ENCODE results near the gene EXOC2.

Gene EXOC2

GRCh38 chr6:473356-473755, 219.6 kb downstream of the EXOC2 start:
- DNase-seq (ENCODE audit: low read depth): no peak
- Histone ChIP-seq H3K9ac (ENCODE audit: low read length) (no peak overlapping the region), H3K4me1 (ENCODE audit: control insufficient read depth, insufficient read depth, low read length) (no peaks in the 10 kb centered on the region), H3K9me3 (ENCODE audit: control insufficient read depth, low read length) (no peaks in the 10 kb centered on the region), H3K4me3 (ENCODE audit: low read length) (no peak overlapping the region), H3K36me3 (ENCODE audit: control insufficient read depth, insufficient read depth, low read length, severe bottlenecking) (no peaks in the 10 kb centered on the region), H3K27me3 (replicated peaks; ENCODE audit: control insufficient read depth, insufficient read depth, low read length) (no peaks in the 10 kb centered on the region)

- Histone ChIP-seq H3K4me3 (ENCODE audit: low read length) (no peak overlapping the region), H3K36me3 (ENCODE audit: control insufficient read depth, insufficient read depth, low read length, severe bottlenecking) (peaks cover 4% of the 10 kb centered on the region), H3K27me3 (replicated peaks; ENCODE audit: control insufficient read depth, insufficient read depth, low read length) (peaks cover 2% of the 10 kb centered on the region), H3K4me1 (ENCODE audit: control insufficient read depth, insufficient read depth, low read length) (no peaks in the 10 kb centered on the region), H3K9ac (ENCODE audit: low read length) (no peak overlapping the region), H3K9me3 (ENCODE audit: control insufficient read depth, low read length) (no peaks in the 10 kb centered on the region)
- DNase-seq (ENCODE audit: low read depth): no peak
These were observed 222.0 kb downstream of the EXOC2 start for GRCh38 chr6:470901-471448.

- Histone ChIP-seq H3K9me3 (ENCODE audit: control insufficient read depth, low read length) (no peaks in the 10 kb centered on the region), H3K36me3 (ENCODE audit: control insufficient read depth, insufficient read depth, low read length, severe bottlenecking) (peaks cover 4% of the 10 kb centered on the region), H3K4me1 (ENCODE audit: control insufficient read depth, insufficient read depth, low read length) (no peaks in the 10 kb centered on the region), H3K9ac (ENCODE audit: low read length) (no peak overlapping the region), H3K4me3 (ENCODE audit: low read length) (no peak overlapping the region), H3K27me3 (replicated peaks; ENCODE audit: control insufficient read depth, insufficient read depth, low read length) (peaks cover 6% of the 10 kb centered on the region)
- no peak for DNase-seq (ENCODE audit: low read depth)
These were observed 222.7 kb downstream of the EXOC2 start for GRCh38 chr6:470051-470900.

GRCh38 chr6:467671-468082, 225.3 kb downstream of the EXOC2 start:
- Histone ChIP-seq H3K4me3 (ENCODE audit: low read length) (no peak overlapping the region), H3K9me3 (ENCODE audit: control insufficient read depth, low read length) (no peaks in the 10 kb centered on the region), H3K36me3 (ENCODE audit: control insufficient read depth, insufficient read depth, low read length, severe bottlenecking) (peaks cover 4% of the 10 kb centered on the region), H3K27me3 (replicated peaks; ENCODE audit: control insufficient read depth, insufficient read depth, low read length) (peaks cover 6% of the 10 kb centered on the region), H3K9ac (ENCODE audit: low read length) (no peak overlapping the region), H3K4me1 (ENCODE audit: control insufficient read depth, insufficient read depth, low read length) (no peaks in the 10 kb centered on the region)
- DNase-seq (ENCODE audit: low read depth): no peak

- Histone ChIP-seq H3K27me3 (replicated peaks; ENCODE audit: control insufficient read depth, insufficient read depth, low read length) (peaks cover 6% of the 10 kb centered on the region), H3K9ac (ENCODE audit: low read length) (no peak overlapping the region), H3K4me3 (ENCODE audit: low read length) (no peak overlapping the region), H3K9me3 (ENCODE audit: control insufficient read depth, low read length) (no peaks in the 10 kb centered on the region), H3K36me3 (ENCODE audit: control insufficient read depth, insufficient read depth, low read length, severe bottlenecking) (peaks cover 4% of the 10 kb centered on the region), H3K4me1 (ENCODE audit: control insufficient read depth, insufficient read depth, low read length) (no peaks in the 10 kb centered on the region)
- no peak for DNase-seq (ENCODE audit: low read depth)
These were observed 225.8 kb downstream of the EXOC2 start for GRCh38 chr6:467111-467510.

- H3K27me3 ChIP-seq (replicated peaks; ENCODE audit: control insufficient read depth, insufficient read depth, low read length): peaks cover 6% of the 10 kb centered on the region
- DNase-seq (ENCODE audit: low read depth): no peak
- H3K36me3 ChIP-seq (ENCODE audit: control insufficient read depth, insufficient read depth, low read length, severe bottlenecking): peaks cover 4% of the 10 kb centered on the region
- H3K4me3 ChIP-seq (ENCODE audit: low read length): no peak overlapping the region
- H3K9ac ChIP-seq (ENCODE audit: low read length): no peak overlapping the region
- H3K9me3 ChIP-seq (ENCODE audit: control insufficient read depth, low read length): no peaks in the 10 kb centered on the region
- H3K4me1 ChIP-seq (ENCODE audit: control insufficient read depth, insufficient read depth, low read length): no peaks in the 10 kb centered on the region
These were observed 226.4 kb downstream of the EXOC2 start for GRCh38 chr6:466564-466963.

- no peak overlapping the region for H3K4me3 ChIP-seq (ENCODE audit: low read length)
- no peaks in the 10 kb centered on the region for H3K9me3 ChIP-seq (ENCODE audit: control insufficient read depth, low read length)
- DNase-seq (ENCODE audit: low read depth): no peak
These were observed 227.2 kb downstream of the EXOC2 start for GRCh38 chr6:465531-466348.

GRCh38 chr6:456887-457286, 236.1 kb downstream of the EXOC2 start:
- Histone ChIP-seq H3K4me3 (ENCODE audit: low read length) (no peak overlapping the region), H3K27me3 (replicated peaks; ENCODE audit: control insufficient read depth, insufficient read depth, low read length) (no peaks in the 10 kb centered on the region), H3K9me3 (ENCODE audit: control insufficient read depth, low read length) (peaks cover 10% of the 10 kb centered on the region), H3K36me3 (ENCODE audit: control insufficient read depth, insufficient read depth, low read length, severe bottlenecking) (peaks cover 5% of the 10 kb centered on the region), H3K4me1 (ENCODE audit: control insufficient read depth, insufficient read depth, low read length) (peaks cover 39% of the 10 kb centered on the region), H3K9ac (ENCODE audit: low read length) (no peak overlapping the region)
- DNase-seq (ENCODE audit: low read depth): no peak

More at GRCh38 chr6:465531-466348, 227.2 kb downstream of the EXOC2 start:
- peaks cover 6% of the 10 kb centered on the region for H3K27me3 ChIP-seq (replicated peaks; ENCODE audit: control insufficient read depth, insufficient read depth, low read length)
- H3K4me1 ChIP-seq (ENCODE audit: control insufficient read depth, insufficient read depth, low read length): no peaks in the 10 kb centered on the region
- no peak overlapping the region for H3K9ac ChIP-seq (ENCODE audit: low read length)
- peaks cover 4% of the 10 kb centered on the region for H3K36me3 ChIP-seq (ENCODE audit: control insufficient read depth, insufficient read depth, low read length, severe bottlenecking)

- Histone ChIP-seq H3K36me3 (ENCODE audit: control insufficient read depth, insufficient read depth, low read length, severe bottlenecking) (peaks cover 5% of the 10 kb centered on the region), H3K4me3 (ENCODE audit: low read length) (no peak overlapping the region), H3K27me3 (replicated peaks; ENCODE audit: control insufficient read depth, insufficient read depth, low read length) (no peaks in the 10 kb centered on the region), H3K9me3 (ENCODE audit: control insufficient read depth, low read length) (peaks cover 10% of the 10 kb centered on the region), H3K4me1 (ENCODE audit: control insufficient read depth, insufficient read depth, low read length) (peaks cover 44% of the 10 kb centered on the region), H3K9ac (ENCODE audit: low read length) (no peak overlapping the region)
- no peak for DNase-seq (ENCODE audit: low read depth)
These were observed 236.5 kb downstream of the EXOC2 start for GRCh38 chr6:456358-456867.

- Histone ChIP-seq H3K36me3 (ENCODE audit: control insufficient read depth, insufficient read depth, low read length, severe bottlenecking) (peaks cover 5% of the 10 kb centered on the region), H3K27me3 (replicated peaks; ENCODE audit: control insufficient read depth, insufficient read depth, low read length) (no peaks in the 10 kb centered on the region), H3K4me1 (ENCODE audit: control insufficient read depth, insufficient read depth, low read length) (peaks cover 44% of the 10 kb centered on the region), H3K9ac (ENCODE audit: low read length) (no peak overlapping the region), H3K4me3 (ENCODE audit: low read length) (no peak overlapping the region), H3K9me3 (ENCODE audit: control insufficient read depth, low read length) (peaks cover 10% of the 10 kb centered on the region)
- no peak for DNase-seq (ENCODE audit: low read depth)
These were observed 237.1 kb downstream of the EXOC2 start for GRCh38 chr6:455835-456234.

GRCh38 chr6:455006-455585, 237.8 kb downstream of the EXOC2 start:
- Histone ChIP-seq H3K4me3 (ENCODE audit: low read length) (peak overlapping the region; percentile 80), H3K9me3 (ENCODE audit: control insufficient read depth, low read length) (peaks cover 10% of the 10 kb centered on the region), H3K36me3 (ENCODE audit: control insufficient read depth, insufficient read depth, low read length, severe bottlenecking) (peaks cover 5% of the 10 kb centered on the region), H3K9ac (ENCODE audit: low read length) (peak overlapping the region; percentile 80), H3K4me1 (ENCODE audit: control insufficient read depth, insufficient read depth, low read length) (peaks cover 40% of the 10 kb centered on the region), H3K27me3 (replicated peaks; ENCODE audit: control insufficient read depth, insufficient read depth, low read length) (no peaks in the 10 kb centered on the region)
- DNase-seq (ENCODE audit: low read depth): no peak
